ENCODE results near the gene RNF146. TPM values are rescaled to one million over a fixed set of nuclear protein-coding genes. Genes with fewer than 3 reads are reported as not detected.

Gene RNF146
- total and polyA plus RNA-seq, 11 donors: 25.5 to 78.9 (median 45.3) TPM

- Histone ChIP-seq H3K4me3 (no peak overlapping the region), H3K36me3 (peaks cover 0 to 70% (median 53%) of the 10 kb centered on the region in 9 donors), H3K9me3 (no peaks in the 10 kb centered on the region), H3K27ac (peak overlapping the region in 2 of 12 donors; percentile 19 to 20), H3K4me1 (peaks cover 0 to 48% (median 19%) of the 10 kb centered on the region in 12 donors), H3K27me3 (no peaks in the 10 kb centered on the region)
- ATAC-seq (peak in 1 of 4 donors; percentile 32), DNase-seq (no peak)
- 64 to 76% (median 66%) methylated on average over 4 of the region's 4 CpGs for WGBS, 4 donors
- TF ChIP-seq CTCF (IDR thresholded peaks at IDR 0.05) (no peak), POLR2A (IDR thresholded peaks at IDR 0.05) (no peak)
- intact Hi-C loops (cut with DNase I): no loop called here
These were observed 24.0 kb downstream of the RNF146 start for GRCh38 chr6:127290391-127291265.

GRCh38 chr6:127291495-127291894, 24.8 kb downstream of the RNF146 start:
- 68 to 75% (median 74%) methylated on average over 5 of the region's 5 CpGs for WGBS, 4 donors
- H3K27ac ChIP-seq: peak overlapping the region in 2 of 12 donors; percentile 19 to 20
- intact Hi-C loops (cut with DNase I): no loop called here
- no peaks in the 10 kb centered on the region for H3K9me3 ChIP-seq
- DNase-seq (no peak), ATAC-seq (no peak)
- no peak for TF ChIP-seq CTCF (IDR thresholded peaks at IDR 0.05)
- TF ChIP-seq POLR2A (IDR thresholded peaks at IDR 0.05): no peak
- H3K4me1 ChIP-seq: peaks cover 0 to 48% (median 19%) of the 10 kb centered on the region in 12 donors
- H3K4me3 ChIP-seq: peak overlapping the region in 1 of 12 donors; percentile 9
- peaks cover 0 to 69% (median 52%) of the 10 kb centered on the region in 9 donors for H3K36me3 ChIP-seq
- H3K27me3 ChIP-seq: no peaks in the 10 kb centered on the region

- H3K4me1 ChIP-seq: peaks cover 0 to 27% (median 12%) of the 10 kb centered on the region in 12 donors
- intact Hi-C loops (cut with DNase I): no loop called here
- H3K27ac ChIP-seq: no peak overlapping the region
- no peak overlapping the region for H3K4me3 ChIP-seq
- no peaks in the 10 kb centered on the region for H3K27me3 ChIP-seq
- DNase-seq: no peak
- ATAC-seq: no peak
- H3K9me3 ChIP-seq: no peaks in the 10 kb centered on the region
- WGBS, 4 donors: 92 to 93% (median 93%) methylated on average over 4 of the region's 4 CpGs
- TF ChIP-seq POLR2A (IDR thresholded peaks at IDR 0.05) (no peak), CTCF (IDR thresholded peaks at IDR 0.05) (no peak)
- H3K36me3 ChIP-seq: peaks cover 0 to 44% (median 18%) of the 10 kb centered on the region in 9 donors
These were observed 30.9 kb downstream of the RNF146 start for GRCh38 chr6:127297502-127298070.

- DNase-seq (no peak), ATAC-seq (no peak)
- no peak for TF ChIP-seq CTCF (IDR thresholded peaks at IDR 0.05)
- TF ChIP-seq POLR2A (IDR thresholded peaks at IDR 0.05): no peak
- WGBS, 4 donors: 70 to 98% (median 85%) methylated on average over 2 of the region's 2 CpGs
- Histone ChIP-seq H3K4me1 (peaks cover 0 to 34% (median 13%) of the 10 kb centered on the region in 12 donors), H3K27ac (no peak overlapping the region), H3K27me3 (no peaks in the 10 kb centered on the region), H3K9me3 (no peaks in the 10 kb centered on the region), H3K36me3 (peaks cover 0 to 38% (median 17%) of the 10 kb centered on the region in 9 donors), H3K4me3 (no peak overlapping the region)
- intact Hi-C loops (cut with DNase I): no loop called here
These were observed 31.8 kb downstream of the RNF146 start for GRCh38 chr6:127298475-127298874.

All from heart left ventricle (tissue), 16 donors.